Activated CD4-positive, alpha-beta memory T cell treated with anti-CD3 and anti-CD28 coated beads, Interleukin-2, amount 10 ng/mL, durations not matched to agents 7 days and 5 days (primary cell): Measurements from ENCODE around the gene DDX27. TPM values are rescaled to one million over a fixed set of nuclear protein-coding genes. Genes with fewer than 3 reads are reported as not detected.

Source experiments
- CTCF ChIA-PET: fragments of 350-600 bp; sonication (Branson Sonifier 250); formaldehyde crosslinking; loops from one replicate; lab custom pipeline; 2021; ENCODE audit warnings: antibody characterized with exemption, inconsistent platforms; lab: Charles Lee
- POLR2A ChIA-PET: fragments of 350-600 bp; sonication (Branson Sonifier 250); formaldehyde crosslinking; loops from one replicate; lab custom pipeline; 2021; ENCODE audit warnings: antibody characterized with exemption; lab: Charles Lee
- DNase-seq: peaks from one replicate; pipeline ENCODE4 v3.0.0-alpha.2; 2020
- H3K27ac Mint-ChIP-seq: one replicate; pipeline ENCODE4 v1.8.0; 2021; ENCODE audit warnings: mild to moderate bottlenecking, mixed read lengths
- H3K27me3 Mint-ChIP-seq: one replicate; pipeline ENCODE4 v1.8.0; 2021; ENCODE audit warnings: mixed read lengths
- H3K36me3 Mint-ChIP-seq: one replicate; pipeline ENCODE4 v1.8.0; 2021; ENCODE audit warnings: low read depth, mixed read lengths
- H3K4me1 Mint-ChIP-seq: one replicate; pipeline ENCODE4 v1.8.0; 2021; ENCODE audit warnings: mixed read lengths
- H3K4me3 Mint-ChIP-seq: one replicate; pipeline ENCODE4 v1.8.0; 2021; ENCODE audit warnings: mild to moderate bottlenecking, mixed read lengths
- H3K9me3 Mint-ChIP-seq: one replicate; pipeline ENCODE4 v1.8.0; 2021; ENCODE audit warnings: mixed read lengths
- total RNA-seq, 2 experiments: library from RNA; stranded (reverse); gene quantifications; one replicate each; pipeline ENCODE4 v1.2.3, GENCODE V29; 2021

The DDX27 gene
- total RNA-seq, 2 experiments from 2014 or later, result 32.5 to 34.2 TPM

- H3K9me3 Mint-ChIP-seq, result peaks cover under 1% of the 10 kb centered on the region
- CTCF ChIA-PET, result interaction anchor here (1.2 to 1.9 kb wide), 3 partner anchors 29 to 58 kb away, joined by 3 to 8 read pairs (median 4); no protein-coding TSS in a partner anchor
- peaks cover 80% of the 10 kb centered on the region for H3K36me3 Mint-ChIP-seq
- H3K4me1 Mint-ChIP-seq, result peaks cover 55% of the 10 kb centered on the region
- H3K4me3 Mint-ChIP-seq, result peak overlapping the region; percentile 100
- DNase-seq, result no peak
- H3K27me3 Mint-ChIP-seq, result no peaks in the 10 kb centered on the region
- peak overlapping the region; percentile 98 for H3K27ac Mint-ChIP-seq
- POLR2A ChIA-PET, result interaction anchor here (0.6 to 9.6 kb wide), 7 partner anchors 6 to 785 kb away, joined by 3 to 145 read pairs (median 6); no protein-coding TSS in a partner anchor
These were observed 56.0 kb downstream of the DDX27 start for GRCh38 chr20:49275216-49275615.

- peaks cover 4% of the 10 kb centered on the region for H3K9me3 Mint-ChIP-seq
- H3K27me3 Mint-ChIP-seq, result no peaks in the 10 kb centered on the region
- peak overlapping the region; percentile 100 for H3K4me3 Mint-ChIP-seq
- peaks cover 80% of the 10 kb centered on the region for H3K36me3 Mint-ChIP-seq
- peaks cover 54% of the 10 kb centered on the region for H3K4me1 Mint-ChIP-seq
- H3K27ac Mint-ChIP-seq, result peak overlapping the region; percentile 98
- POLR2A ChIA-PET, result interaction anchor here (0.6 to 9.6 kb wide), 11 partner anchors 7 to 1789 kb away, joined by 3 to 145 read pairs (median 6); partner anchors contain the start of gene CSE1L
- DNase-seq, result no peak
- CTCF ChIA-PET, result interaction anchor here (1.2 to 1.9 kb wide), 4 partner anchors 8 to 58 kb away, joined by 3 to 8 read pairs (median 5); no protein-coding TSS in a partner anchor
These were observed 56.4 kb downstream of the DDX27 start for GRCh38 chr20:49275636-49276035.

GRCh38 chr20:49276161-49276960, 57.1 kb downstream of the DDX27 start:
- CTCF ChIA-PET, result interaction anchor here (1.5 to 1.9 kb wide), 3 partner anchors 9 to 59 kb away, joined by 4 to 8 read pairs (median 6); no protein-coding TSS in a partner anchor
- Mint-ChIP-seq H3K4me3 (peak overlapping the region; percentile 100), H3K36me3 (peaks cover 80% of the 10 kb centered on the region), H3K4me1 (peaks cover 54% of the 10 kb centered on the region), H3K27ac (peak overlapping the region; percentile 98), H3K9me3 (peaks cover 9% of the 10 kb centered on the region), H3K27me3 (no peaks in the 10 kb centered on the region)
- peak; percentile 47 for DNase-seq
- POLR2A ChIA-PET, result interaction anchor here (0.6 to 9.6 kb wide), 13 partner anchors 7 to 1790 kb away, joined by 3 to 145 read pairs (median 5); partner anchors contain the start of gene CSE1L

GRCh38 chr20:49276961-49277785, 58.0 kb downstream of the DDX27 start:
- peak; percentile 43 for DNase-seq
- Mint-ChIP-seq H3K27me3 (no peaks in the 10 kb centered on the region), H3K9me3 (peaks cover 15% of the 10 kb centered on the region), H3K4me1 (peaks cover 55% of the 10 kb centered on the region), H3K27ac (peak overlapping the region; percentile 98), H3K4me3 (peak overlapping the region; percentile 100), H3K36me3 (peaks cover 81% of the 10 kb centered on the region)
- POLR2A ChIA-PET, result interaction anchor here (0.5 to 9.6 kb wide), 23 partner anchors 8 to 319 kb away, joined by 3 to 145 read pairs (median 5); partner anchors contain the start of genes CSE1L and STAU1
- CTCF ChIA-PET, result interaction anchor here (1.5 to 1.9 kb wide), 3 partner anchors 9 to 60 kb away, joined by 4 to 8 read pairs (median 6); no protein-coding TSS in a partner anchor

- Mint-ChIP-seq H3K36me3 (peaks cover 81% of the 10 kb centered on the region), H3K9me3 (peaks cover 18% of the 10 kb centered on the region), H3K4me3 (peak overlapping the region; percentile 100), H3K27me3 (no peaks in the 10 kb centered on the region), H3K4me1 (peaks cover 55% of the 10 kb centered on the region), H3K27ac (peak overlapping the region; percentile 98)
- POLR2A ChIA-PET, result interaction anchor here (0.5 to 9.6 kb wide), 17 partner anchors 7 to 318 kb away, joined by 3 to 145 read pairs (median 5); partner anchors contain the start of genes CSE1L, DDX27 and STAU1
- DNase-seq, result no peak
- CTCF ChIA-PET, result no interaction called here
These were observed 58.5 kb downstream of the DDX27 start for GRCh38 chr20:49277786-49278035.

- Mint-ChIP-seq H3K27ac (peak within 1 kb of the TSS; percentile 98), H3K4me3 (peak within 1 kb of the TSS; percentile 100), H3K4me1 (peaks cover 58% of the 10 kb centered on the region), H3K27me3 (no peaks in the 10 kb centered on the region), H3K9me3 (peaks cover 22% of the 10 kb centered on the region), H3K36me3 (peaks cover 83% of the 10 kb centered on the region)
- peak; percentile 99 for DNase-seq
- CTCF ChIA-PET, result no interaction called here
- POLR2A ChIA-PET, result interaction anchor here (0.5 to 9.6 kb wide), 26 partner anchors 7 to 400 kb away, joined by 3 to 145 read pairs (median 3); partner anchors contain the start of genes ARFGEF2, CSE1L, DDX27 and STAU1
These were observed 59.0 kb downstream of the DDX27 start, which contains the start of gene ZNFX1 for GRCh38 chr20:49278036-49278817. Gene ZNFX1, minus strand, starts transcription at chr20:49278057. Its CDS starts 2,218 bp downstream, at chr20:49275839.

- ChIA-PET POLR2A (interaction anchor here (0.7 to 9.6 kb wide), 18 partner anchors 9 to 399 kb away, joined by 3 to 145 read pairs (median 6); partner anchors contain the start of genes ARFGEF2, CSE1L and DDX27), CTCF (interaction anchor here (1.6 kb wide), 1 partner anchor 45 kb away, joined by 6 read pairs; no protein-coding TSS in a partner anchor)
- peaks cover 83% of the 10 kb centered on the region for H3K36me3 Mint-ChIP-seq
- H3K27ac Mint-ChIP-seq, result peak overlapping the region; percentile 68
- peaks cover 58% of the 10 kb centered on the region for H3K4me1 Mint-ChIP-seq
- H3K27me3 Mint-ChIP-seq, result no peaks in the 10 kb centered on the region
- H3K9me3 Mint-ChIP-seq, result peaks cover 29% of the 10 kb centered on the region
- DNase-seq, result peak; percentile 54
- H3K4me3 Mint-ChIP-seq, result peak overlapping the region; percentile 100
These were observed 59.8 kb downstream of the DDX27 start for GRCh38 chr20:49278818-49279676.

- ChIA-PET CTCF (interaction anchor here (0.6 to 1.6 kb wide), 3 partner anchors 44 to 328 kb away, joined by 3 to 6 read pairs (median 3); no protein-coding TSS in a partner anchor), POLR2A (interaction anchor here (0.7 to 9.6 kb wide), 17 partner anchors 8 to 398 kb away, joined by 3 to 145 read pairs (median 6); partner anchors contain the start of genes ARFGEF2, CSE1L and DDX27)
- Mint-ChIP-seq H3K36me3 (peaks cover 91% of the 10 kb centered on the region), H3K27me3 (no peaks in the 10 kb centered on the region), H3K27ac (peak overlapping the region; percentile 68), H3K4me1 (peaks cover 64% of the 10 kb centered on the region), H3K9me3 (peaks cover 33% of the 10 kb centered on the region), H3K4me3 (peak overlapping the region; percentile 100)
- DNase-seq, result no peak
These were observed 60.7 kb downstream of the DDX27 start for GRCh38 chr20:49279677-49280462.

- ChIA-PET CTCF (interaction anchor here (0.6 to 1.6 kb wide), 3 partner anchors 43 to 328 kb away, joined by 3 to 6 read pairs (median 3); no protein-coding TSS in a partner anchor), POLR2A (interaction anchor here (0.7 to 9.6 kb wide), 11 partner anchors 7 to 315 kb away, joined by 3 to 145 read pairs (median 10); partner anchors contain the start of gene CSE1L)
- Mint-ChIP-seq H3K4me3 (peak overlapping the region; percentile 100), H3K4me1 (peaks cover 65% of the 10 kb centered on the region), H3K9me3 (peaks cover 38% of the 10 kb centered on the region), H3K27me3 (no peaks in the 10 kb centered on the region), H3K36me3 (peaks cover 91% of the 10 kb centered on the region), H3K27ac (peak overlapping the region; percentile 68)
- DNase-seq, result no peak
These were observed 61.3 kb downstream of the DDX27 start for GRCh38 chr20:49280463-49281058.
